GM18505 (cell line): ENCODE data around the gene ZNF385B.

Experiments
- ATAC-seq: cut with Tn5 transposase; IDR thresholded peaks from one replicate; pipeline ENCODE4 v1.9.1; 2021; ENCODE audit not compliant: unreplicated experiment
- POLR2A ChIP-seq: IDR thresholded peaks from 4 replicates; pipeline ENCODE4 v1.6.1; 2011; ENCODE audit warnings: borderline replicate concordance; ENCODE audit not compliant: insufficient read depth, insufficient read length; ENCODE audit errors: extremely low read depth

The ZNF385B gene

DNA sequence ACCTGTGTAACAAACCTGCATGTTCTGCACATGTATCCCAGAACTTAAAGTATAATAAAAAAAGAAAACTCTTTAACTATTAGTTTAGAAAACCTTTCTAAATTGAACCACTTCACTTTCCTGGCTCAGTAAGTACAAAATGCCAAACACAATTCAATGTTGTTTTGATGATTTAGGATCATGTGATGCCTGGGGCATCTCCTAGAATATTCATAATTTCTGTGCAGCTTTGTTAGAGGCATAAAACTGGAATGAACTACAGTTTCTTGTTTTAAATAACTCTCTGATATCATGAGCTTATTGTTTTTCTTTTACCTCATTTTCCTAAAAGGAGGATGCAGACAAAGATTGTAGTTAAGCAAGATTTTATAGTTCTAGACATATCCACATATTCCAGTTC, 457.8 kb downstream of the ZNF385B start:
- TF ChIP-seq POLR2A: no peak
- no peak for ATAC-seq

- TF ChIP-seq POLR2A: no peak
- ATAC-seq: no peak
Observed at GRCh38 chr2:179393481-179393880, 467.9 kb downstream of the ZNF385B start.
